Liver (tissue), 3 donors: ENCODE results near the gene PDP2.

Experiments
- CTCF ChIP-seq: fragments of 150-350 bp; IDR thresholded peaks from 2 replicates; pipeline ENCODE4 v1.5.1; 2017; ENCODE audit warnings: improper control_type of control experiment, low read depth, low read length; ENCODE audit not compliant: missing input control
- GABPA ChIP-seq, 2 donors: IDR thresholded peaks in 1 of 2; conservative IDR thresholded peaks in 1 of 2; 2 replicates each; pipeline ENCODE4 v1.6.1; 2016; ENCODE audit warnings: antibody characterized with exemption in 2 of 2, mild to moderate bottlenecking in 1 of 2, moderate library complexity in 1 of 2
- RXRA ChIP-seq, 2 donors: IDR thresholded peaks; 2 replicates each; pipeline ENCODE4 v1.6.1; 2017 to 2018; ENCODE audit warnings: antibody characterized with exemption in 2 of 2, mild to moderate bottlenecking in 1 of 2
- donor health status: healthy.
- donor health status: healthy.

- TF ChIP-seq CTCF (no peak), GABPA (IDR thresholded peaks at IDR 0.05 in 1 of 2, conservative IDR thresholded peaks at IDR 0.05 in 1 of 2) (no peak), RXRA (IDR thresholded peaks at IDR 0.05) (no peak)
Observed at GRCh38 chr16:66841366-66841765, 38.9 kb upstream of the PDP2 start.
